Measurements from ENCODE around the gene ZNF564.
A peak's percentile ranks its signal among the peaks of the same experiment; 100 is the strongest.
"Not testable (repeated sequence)": the region's sequence is repeated elsewhere in the genome, so short reads cannot be mapped to it uniquely, and the experiment has no call there.

ZNF564 gene

GRCh38 chr19:12496480-12496879, 54.8 kb downstream of the ZNF564 start:
- no peak for DNase-seq

- peak; percentile 52 for DNase-seq
These were observed 56.1 kb downstream of the ZNF564 start for GRCh38 chr19:12495002-12495802.

DNA sequence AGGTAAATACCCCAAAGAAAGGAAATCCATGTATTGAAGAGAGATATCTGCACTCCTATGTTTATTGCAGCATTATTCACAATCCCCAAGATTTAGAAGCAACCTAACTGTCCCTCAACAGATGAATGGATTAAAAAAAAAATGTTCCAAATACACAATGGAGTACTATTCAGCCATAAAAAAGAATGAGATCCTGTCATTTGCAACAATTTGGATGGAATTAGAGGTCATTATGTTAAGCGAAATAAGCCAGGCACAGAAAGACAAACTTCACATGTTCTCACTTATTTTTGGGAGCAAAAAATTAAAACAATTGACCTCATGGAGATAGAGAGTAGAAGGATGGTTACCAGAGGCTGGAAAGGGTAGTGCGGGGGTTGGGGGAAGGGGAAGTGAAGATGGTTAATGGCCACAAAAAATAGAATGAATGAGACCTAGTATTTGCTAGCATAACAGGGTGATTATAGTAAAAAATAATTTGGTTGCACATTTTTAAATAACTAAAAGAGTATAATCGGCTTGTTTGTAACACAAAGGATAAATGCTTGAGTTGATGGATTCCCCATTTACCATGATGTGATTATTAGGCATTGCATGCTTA, 56.9 kb downstream of the ZNF564 start:
- DNase-seq: no peak

- not testable (repeated sequence) for DNase-seq
These were observed 65.0 kb downstream of the ZNF564 start for GRCh38 chr19:12486265-12486783.

GRCh38 chr19:12485571-12485970, 65.7 kb downstream of the ZNF564 start:
- no peak for DNase-seq

- no peak for DNase-seq
These were observed 66.2 kb downstream of the ZNF564 start for GRCh38 chr19:12485052-12485416.

- peak; percentile 75 for DNase-seq
These were observed 66.8 kb downstream of the ZNF564 start, which contains the start of gene ZNF709 for GRCh38 chr19:12484371-12485051. TSS of gene ZNF709 (minus strand) at chr19:12484816. CDS start at chr19:12484657, 159 bp downstream.

- DNase-seq: no peak
These were observed 67.3 kb downstream of the ZNF564 start for GRCh38 chr19:12484011-12484370.

DNA sequence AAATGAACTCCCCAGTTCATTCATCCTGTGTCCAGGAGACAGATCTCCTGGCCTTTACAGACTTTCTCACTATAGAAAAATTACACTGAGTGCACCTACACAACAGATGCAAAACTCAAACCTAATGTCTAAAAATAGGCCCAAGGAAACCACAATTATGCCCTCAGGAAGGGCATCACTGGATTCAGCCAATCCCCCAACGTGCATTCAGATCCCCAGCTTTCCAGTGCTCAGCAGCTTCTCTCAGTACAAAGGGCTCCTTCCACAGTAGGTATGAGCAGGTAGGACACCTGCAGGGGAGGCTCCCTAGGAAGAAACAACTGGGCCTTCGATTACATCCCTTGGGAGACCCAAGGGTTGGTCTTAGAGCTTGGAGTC, 68.8 kb downstream of the ZNF564 start:
- no peak for DNase-seq

- DNase-seq: no peak
These were observed 69.3 kb downstream of the ZNF564 start for GRCh38 chr19:12481781-12482508.

DNA sequence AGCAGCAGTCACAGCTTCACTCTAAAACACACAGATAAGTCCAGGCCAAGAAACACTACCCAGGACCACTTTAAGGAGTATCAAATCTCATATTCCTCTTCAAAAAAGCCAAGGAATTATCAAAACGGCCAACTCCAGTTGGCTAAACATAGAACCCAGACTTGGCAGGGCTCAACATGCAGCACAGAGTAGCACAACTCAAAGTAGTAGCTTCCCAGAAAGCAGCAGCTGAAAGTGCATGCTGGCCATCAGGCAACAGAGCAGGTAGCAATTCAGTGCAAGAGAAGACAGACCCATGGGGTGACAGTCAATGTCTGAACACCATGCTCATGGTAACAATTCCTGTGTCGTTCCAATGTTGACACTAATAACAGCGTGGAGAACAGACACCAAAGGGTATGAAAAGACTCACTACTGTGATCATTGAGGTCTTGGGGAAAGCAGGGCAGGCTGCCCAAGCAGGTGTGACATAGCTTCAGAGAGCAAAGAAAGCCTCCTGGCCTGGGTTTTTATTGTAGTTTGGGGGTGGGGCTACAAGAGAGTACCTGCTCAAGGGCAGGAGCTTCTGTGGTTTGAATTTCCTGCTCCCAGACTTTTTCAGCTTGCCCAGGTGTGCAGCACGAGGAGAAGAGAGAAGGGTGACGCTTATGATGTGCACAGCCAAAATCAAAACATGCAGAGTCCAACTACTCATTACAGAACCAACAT, 72.9 kb downstream of the ZNF564 start:
- no peak for DNase-seq

Measured in amniotic stem cell (primary cell).